Endothelial cell of umbilical vein (primary cell): ENCODE results near the gene SLC1A4. TPM values are rescaled to one million over a fixed set of nuclear protein-coding genes. Genes with fewer than 3 reads are reported as not detected.

ENCODE experiments used
- BruUV-seq: library from RNA; stranded (reverse); fragments of 400-500 nt; replicated peaks from 2 replicates; lab custom pipeline; 2021; lab: Mats Ljungman, UMichigan
- CTCF ChIA-PET: fragments of 300-600, 350-600 bp; sonication (Branson Sonifier 250); formaldehyde crosslinking; loops from one replicate; lab custom pipeline; 2021; ENCODE audit warnings: antibody characterized with exemption, inconsistent platforms; lab: Charles Lee
- POLR2A ChIA-PET: fragments of 300-600, 350-600 bp; sonication (Branson Sonifier 250); formaldehyde crosslinking; loops from one replicate; lab custom pipeline; 2021; ENCODE audit warnings: antibody characterized with exemption, inconsistent platforms; lab: Charles Lee
- DNase-seq: peaks from one replicate; pipeline ENCODE4 v3.0.0-alpha.2; 2011; ENCODE audit warnings: low read depth, low spot score
- FAIRE-seq: peaks from 2 replicates; lab custom pipeline; 2011; peaks lifted over from hg19 to GRCh38; lab: Jason Lieb, UNC
- H2AFZ ChIP-seq: 2 replicates; pipeline ENCODE4 v1.6.0; 2012; ENCODE audit warnings: low read depth, low read length, control low read depth, inconsistent platforms
- H3K27ac ChIP-seq: 2 replicates; pipeline ENCODE4 v1.5.1; 2011; ENCODE audit warnings: low read depth, mild to moderate bottlenecking, control low read depth, low read length, moderate library complexity; ENCODE audit not compliant: insufficient read depth
- H3K27me3 ChIP-seq, 2 experiments: 2 replicates each; pipeline versions ENCODE4 v1.6.0 to v1.6.1; 2011; ENCODE audit warnings: low read length in 2 of 2, mixed read lengths in 1 of 2; ENCODE audit not compliant: control insufficient read depth in 2 of 2, insufficient read depth in 2 of 2
- H3K36me3 ChIP-seq, 2 experiments: 2 replicates in 1 of 2; 3 replicates in 1 of 2; pipeline ENCODE4 v1.5.1; 2011; ENCODE audit warnings: low read length in 2 of 2, mild to moderate bottlenecking in 1 of 2, moderate library complexity in 1 of 2; ENCODE audit not compliant: control insufficient read depth in 2 of 2, insufficient read depth in 2 of 2; ENCODE audit errors: extremely low read depth in 1 of 2
- H3K4me1 ChIP-seq: 3 replicates; pipeline ENCODE4 v1.5.1; 2011; ENCODE audit warnings: mild to moderate bottlenecking, low read length; ENCODE audit not compliant: control insufficient read depth, insufficient read depth; ENCODE audit errors: extremely low read depth
- H3K4me2 ChIP-seq: 2 replicates; pipeline ENCODE4 v1.6.1; 2011; ENCODE audit warnings: low read length, control low read depth, mixed read lengths; ENCODE audit not compliant: insufficient read depth
- H3K4me3 ChIP-seq, 3 experiments: fragments of 200-600 bp in 1 of 3; sonication (generic), shearing (Covaris generic) in 1 of 3; replicated peaks in 1 of 3; 2 replicates each; pipeline ENCODE4 v1.5.1; 2011 to 2016; ENCODE audit warnings: control low read depth in 3 of 3, low read length in 3 of 3, mild to moderate bottlenecking in 2 of 3, inconsistent platforms in 1 of 3, low read depth in 1 of 3, moderate library complexity in 1 of 3; ENCODE audit not compliant: insufficient read depth in 1 of 3
- H3K79me2 ChIP-seq: 2 replicates; pipeline ENCODE4 v1.6.0; 2012; ENCODE audit warnings: low read length, inconsistent platforms; ENCODE audit not compliant: control insufficient read depth, insufficient read depth
- H3K9ac ChIP-seq: replicated peaks from 2 replicates; pipeline ENCODE3; 2011; ENCODE audit warnings: low read length, control low read depth; ENCODE audit not compliant: insufficient read depth; ENCODE audit errors: extremely low read depth
- H3K9me1 ChIP-seq: replicated peaks from 3 replicates; pipeline ENCODE4 v1.6.0; 2011; ENCODE audit warnings: mild to moderate bottlenecking, low read length; ENCODE audit not compliant: control insufficient read depth, insufficient read depth; ENCODE audit errors: extremely low read depth
- H3K9me3 ChIP-seq: replicated peaks from 2 replicates; pipeline ENCODE4 v1.5.1; 2012; ENCODE audit warnings: low read length, inconsistent platforms; ENCODE audit not compliant: control insufficient read depth, insufficient read depth
- H4K20me1 ChIP-seq: replicated peaks from 2 replicates; pipeline ENCODE3; 2011; ENCODE audit warnings: mild to moderate bottlenecking, low read length; ENCODE audit not compliant: control insufficient read depth, insufficient read depth; ENCODE audit errors: extremely low read depth
- EZH2 ChIP-seq: IDR thresholded peaks from 2 replicates; pipeline ENCODE4 v1.6.1; 2012; ENCODE audit warnings: borderline replicate concordance, low read depth, mild to moderate bottlenecking, moderate library complexity, low read length, inconsistent platforms; ENCODE audit not compliant: severe bottlenecking
- FOS ChIP-seq: IDR thresholded peaks from 2 replicates; pipeline ENCODE4 v1.6.1; 2011; ENCODE audit warnings: mild to moderate bottlenecking, low read length, moderate library complexity, borderline replicate concordance; ENCODE audit not compliant: insufficient read depth
- JUN ChIP-seq: IDR thresholded peaks from 2 replicates; pipeline ENCODE4 v1.6.1; 2011; ENCODE audit warnings: borderline replicate concordance, low read depth; ENCODE audit not compliant: insufficient read length, insufficient read depth
- MAX ChIP-seq: IDR thresholded peaks from 2 replicates; pipeline ENCODE4 v1.6.1; 2011; ENCODE audit not compliant: insufficient read depth, insufficient read length
- MYC ChIP-seq: IDR thresholded peaks from one replicate; pipeline ENCODE4 v1.6.1; 2011; ENCODE audit warnings: mild to moderate bottlenecking, low read depth, low read length
- POLR2AphosphoS5 ChIP-seq: IDR thresholded peaks from 2 replicates; pipeline ENCODE4 v1.6.1; 2012; ENCODE audit warnings: low read depth, mild to moderate bottlenecking, control low read depth, low read length, moderate library complexity; ENCODE audit not compliant: insufficient read depth
- dilution Hi-C: fragments of 300-500 bp; cut with MboI; formaldehyde crosslinking; loops from one replicate; pipeline ENCODE4 v1.15.0; 2019; ENCODE audit warnings: low sequenced_read_pairs; ENCODE audit not compliant: extremely low pct_ligation_motif_present
- intact Hi-C: fragments of 100-400 bp; cut with micrococcal nuclease; formaldehyde crosslinking; loops from one replicate; pipeline ENCODE4 v1.10.0; 2022
- polyA plus RNA-seq, 4 experiments: library from polyadenylated mRNA; depleted of rRNA in 3 of 4; stranded (reverse) in 3 of 4; unstranded in 1 of 4; fragments of >200 nt; gene quantifications; 2 replicates each; pipeline versions ENCODE4 v1.2.1 to v1.2.3, GENCODE V29; 2011 to 2012; ENCODE audit warnings: missing spikeins in 1 of 4
- total RNA-seq: library from RNA; stranded (reverse); gene quantifications from 2 replicates; pipeline ENCODE4 v1.2.3, GENCODE V29; 2021
- TF ChIP-seq, protein P1 (sequence below), 2 donors: IDR thresholded peaks; 1 replicate in 1 of 2; 2 replicates in 1 of 2; pipeline ENCODE4 v1.5.1; 2011; ENCODE audit warnings: low read length in 2 of 2, mild to moderate bottlenecking in 2 of 2, moderate library complexity in 2 of 2, control low read depth in 1 of 2, inconsistent platforms in 1 of 2, low read depth in 1 of 2; ENCODE audit not compliant: insufficient read depth in 1 of 2; ENCODE audit errors: extremely low read depth in 1 of 2

Gene SLC1A4
- total and polyA plus RNA-seq, 2 donors (not counting 3 experiments of a cell fraction or from before 2014, with no cell fraction given) = 9.9 to 13.9 TPM

- DNase-seq = no peak
- Histone ChIP-seq H4K20me1 (no peaks in the 10 kb centered on the region), H3K79me2 (no peaks in the 10 kb centered on the region), H2AFZ (no peak overlapping the region), H3K4me2 (no peak overlapping the region), H3K9me3 (no peaks in the 10 kb centered on the region), H3K9ac (no peak overlapping the region), H3K4me3 (no peak overlapping the region), H3K27ac (no peak overlapping the region), H3K9me1 (no peaks in the 10 kb centered on the region), H3K27me3 (no peaks in the 10 kb centered on the region), H3K4me1 (peaks cover 17% of the 10 kb centered on the region), H3K36me3 (no peaks in the 10 kb centered on the region)
- CTCF ChIA-PET = interaction anchor here (0.6 to 1.4 kb wide), 3 partner anchors 16 to 77 kb away, joined by 3 to 4 read pairs (median 3); no protein-coding TSS in a partner anchor
- no peak for FAIRE-seq
- dilution Hi-C loops = no loop called here
- TF ChIP-seq MAX (no peak), POLR2AphosphoS5 (no peak), EZH2 (no peak), MYC (no peak), FOS (no peak), JUN (no peak)
- TF ChIP-seq, protein P1, sequence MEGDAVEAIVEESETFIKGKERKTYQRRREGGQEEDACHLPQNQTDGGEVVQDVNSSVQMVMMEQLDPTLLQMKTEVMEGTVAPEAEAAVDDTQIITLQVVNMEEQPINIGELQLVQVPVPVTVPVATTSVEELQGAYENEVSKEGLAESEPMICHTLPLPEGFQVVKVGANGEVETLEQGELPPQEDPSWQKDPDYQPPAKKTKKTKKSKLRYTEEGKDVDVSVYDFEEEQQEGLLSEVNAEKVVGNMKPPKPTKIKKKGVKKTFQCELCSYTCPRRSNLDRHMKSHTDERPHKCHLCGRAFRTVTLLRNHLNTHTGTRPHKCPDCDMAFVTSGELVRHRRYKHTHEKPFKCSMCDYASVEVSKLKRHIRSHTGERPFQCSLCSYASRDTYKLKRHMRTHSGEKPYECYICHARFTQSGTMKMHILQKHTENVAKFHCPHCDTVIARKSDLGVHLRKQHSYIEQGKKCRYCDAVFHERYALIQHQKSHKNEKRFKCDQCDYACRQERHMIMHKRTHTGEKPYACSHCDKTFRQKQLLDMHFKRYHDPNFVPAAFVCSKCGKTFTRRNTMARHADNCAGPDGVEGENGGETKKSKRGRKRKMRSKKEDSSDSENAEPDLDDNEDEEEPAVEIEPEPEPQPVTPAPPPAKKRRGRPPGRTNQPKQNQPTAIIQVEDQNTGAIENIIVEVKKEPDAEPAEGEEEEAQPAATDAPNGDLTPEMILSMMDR (IDR thresholded peaks at IDR 0.05; ENCODE audit: extremely low read depth in 1 of 2, insufficient read depth in 1 of 2, low read depth in 1 of 2, low read length in 2 of 2) = no peak
- intact Hi-C loops = no loop called here
- POLR2A ChIA-PET = no interaction called here
- no TSS peak for BruUV-seq
Measured at GRCh38 chr2:64995041-64995440, 5.8 kb downstream of the SLC1A4 start.
